Measurements from ENCODE around the gene TMPRSS2.

Gene TMPRSS2

DNA sequence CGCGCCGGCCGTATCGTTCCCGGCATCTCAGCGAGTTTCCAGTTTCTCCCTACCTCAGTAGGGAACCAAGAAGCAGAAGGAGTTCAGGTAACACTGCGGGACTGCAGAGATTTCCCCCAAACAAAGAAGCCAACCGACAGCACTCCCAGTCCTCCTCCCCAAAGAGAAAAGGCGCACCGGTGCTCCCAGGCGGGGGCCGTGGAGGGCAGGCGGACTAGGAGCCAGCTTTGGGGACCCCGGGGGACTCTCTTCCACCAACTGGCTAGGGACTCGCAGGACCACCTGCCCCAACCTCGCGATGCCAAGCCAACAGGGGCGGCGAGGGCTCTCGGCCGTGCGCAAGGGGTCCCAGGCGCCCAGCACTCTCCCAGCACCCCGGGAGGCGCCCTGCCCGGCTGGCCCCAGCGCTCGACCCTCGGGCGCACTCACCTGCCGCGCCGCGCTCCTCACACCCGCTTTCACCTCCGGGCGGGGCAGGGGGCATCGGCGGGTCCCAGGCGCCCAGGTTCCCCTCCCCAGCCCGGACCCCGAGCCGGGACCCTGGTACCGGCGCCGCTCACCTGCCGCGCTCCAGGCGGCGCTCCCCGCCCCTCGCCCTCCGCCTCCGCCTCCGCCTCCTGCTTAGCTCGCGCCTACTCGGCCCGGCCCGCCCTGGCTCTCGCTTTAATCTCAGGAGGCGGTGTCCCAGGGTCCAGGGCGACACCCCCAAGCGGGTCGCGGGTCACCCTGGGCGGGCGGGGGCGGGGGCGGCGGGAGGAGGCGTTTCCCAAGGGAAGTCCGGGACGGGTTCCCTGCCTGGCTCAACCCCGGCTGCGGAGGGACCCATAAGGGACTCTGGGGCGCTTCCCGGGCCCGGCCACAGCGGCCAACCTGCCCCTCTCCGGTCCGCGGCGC is at the start of gene TMPRSS2:
Gene TMPRSS2, minus strand, starts transcription at position 638 of the 894 bp plus-strand sequence. CDS start 10,025 bp downstream, outside the sequence.
- DNase-seq (ENCODE audit: low read depth) = no peak

DNA sequence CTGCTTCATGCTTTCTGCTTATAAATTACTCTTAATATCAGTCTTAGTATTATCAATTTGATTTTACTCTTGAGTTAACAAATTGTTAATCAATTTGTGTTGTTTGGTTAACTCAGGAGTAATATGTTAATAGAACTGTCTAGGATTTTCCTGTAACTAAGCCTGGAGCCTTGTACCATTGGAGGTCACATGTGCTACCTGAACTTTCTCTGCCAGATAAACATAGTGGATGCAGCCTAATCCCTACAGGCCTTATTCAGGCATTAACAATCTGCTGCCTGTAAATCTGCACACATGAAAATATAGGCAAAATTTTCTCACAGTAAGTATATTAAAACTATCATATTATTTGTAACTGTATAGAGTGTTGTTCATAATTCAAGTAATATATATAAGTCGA is 47.1 kb upstream of the TMPRSS2 start:
- DNase-seq (ENCODE audit: low read depth) = no peak

DNA sequence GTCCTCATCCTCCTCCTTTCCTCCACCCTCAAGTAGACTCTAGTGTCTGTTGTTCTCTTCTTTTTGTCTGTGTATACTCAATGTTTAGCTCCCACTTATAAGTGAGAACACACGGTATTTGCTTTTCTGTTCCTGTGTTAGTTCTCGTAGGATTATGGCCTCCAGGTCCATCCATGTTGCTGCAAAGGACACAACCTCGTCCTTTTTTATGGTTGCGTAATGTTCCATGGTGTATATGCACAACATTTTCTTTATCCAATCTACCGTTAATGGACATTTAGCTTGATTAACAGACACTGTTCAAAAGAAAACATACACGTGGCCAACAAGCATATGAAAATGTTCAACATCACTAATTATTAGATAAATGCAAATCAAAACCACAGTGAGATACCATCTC is 44.3 kb upstream of the TMPRSS2 start:
- no peak for DNase-seq (ENCODE audit: low read depth)

DNA sequence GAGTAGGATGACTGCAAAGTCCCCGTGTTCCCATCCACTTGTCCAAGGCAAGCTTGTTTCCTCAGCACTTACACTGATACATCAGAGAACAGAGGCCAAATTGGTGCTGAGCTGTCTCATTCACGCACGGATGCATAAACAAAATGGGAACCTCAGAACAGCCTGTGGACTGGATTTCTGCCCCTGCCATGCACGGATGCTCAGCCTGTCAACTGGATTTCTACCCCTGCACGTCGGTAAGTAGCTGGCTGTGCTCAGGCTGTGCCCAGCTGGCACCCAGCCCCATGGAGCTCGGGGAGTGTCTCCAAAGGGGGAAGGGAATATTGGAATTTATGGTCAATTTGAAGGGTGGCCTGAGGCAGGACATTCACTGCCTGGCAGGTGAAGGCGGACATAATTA is 40.8 kb upstream of the TMPRSS2 start:
- no peak for DNase-seq (ENCODE audit: low read depth)

DNA sequence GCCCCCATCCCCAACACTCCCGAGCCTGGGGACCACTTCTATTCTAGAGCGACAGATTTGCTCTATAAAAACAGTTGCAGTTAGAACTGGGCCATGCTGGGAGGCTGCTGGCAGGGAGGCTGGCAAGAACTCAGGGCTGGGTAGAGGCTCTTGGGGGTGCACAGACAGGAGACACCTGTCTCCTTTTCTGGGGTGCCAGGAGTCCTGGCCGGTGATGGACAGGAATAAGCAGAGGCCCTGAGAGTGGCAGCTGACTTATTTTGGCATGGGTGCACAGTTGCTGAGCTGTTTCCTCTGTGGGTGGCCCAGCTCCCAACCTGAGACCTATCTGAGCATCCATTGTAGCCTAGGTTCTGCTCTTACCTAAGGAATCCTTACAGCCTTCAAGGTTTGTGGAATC is 39.2 kb upstream of the TMPRSS2 start:
- DNase-seq (ENCODE audit: low read depth) = no peak

DNA sequence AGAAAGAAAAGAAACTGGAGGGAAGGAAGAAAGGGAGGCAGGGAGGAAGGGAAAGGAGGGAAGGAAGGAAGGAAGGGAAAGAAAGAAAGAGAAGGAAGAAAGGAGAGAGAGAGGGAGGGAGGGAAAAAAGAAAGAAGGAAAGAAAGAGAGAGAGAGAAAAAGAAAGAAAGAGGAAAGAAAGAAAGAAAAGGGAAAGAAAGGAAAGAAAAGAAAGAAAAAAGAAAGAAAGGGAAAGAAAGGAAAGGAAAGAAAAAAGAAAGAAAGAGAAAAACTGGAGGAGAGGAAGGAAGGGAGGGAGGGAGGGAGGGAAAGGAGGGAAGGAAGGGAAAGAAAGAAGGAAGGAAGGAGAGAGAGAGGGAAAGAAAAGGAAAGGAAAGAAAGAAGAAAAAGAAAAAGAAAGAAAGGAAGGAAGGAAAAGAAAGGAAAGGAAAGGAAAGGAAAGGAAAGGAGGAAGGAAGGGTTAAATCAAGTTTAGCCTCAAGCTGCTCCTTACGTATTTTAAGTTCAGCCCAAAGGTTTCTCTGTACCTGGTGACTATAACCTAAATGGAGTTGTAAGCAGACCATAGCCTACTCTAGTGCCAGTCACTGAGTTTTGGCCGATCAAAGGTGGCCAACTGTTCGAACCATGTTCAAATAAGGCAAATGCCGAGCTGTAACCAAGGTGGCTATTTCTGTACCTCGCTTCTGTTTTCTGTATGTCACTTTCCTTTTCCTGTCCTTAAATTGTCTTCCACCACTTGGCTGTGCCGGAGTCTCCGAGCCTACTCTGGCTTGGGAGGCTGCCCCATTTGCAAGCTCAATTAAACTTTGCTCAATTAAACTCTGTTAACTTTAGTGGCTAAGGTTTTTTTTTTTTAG is 37.8 kb upstream of the TMPRSS2 start:
- no peak for DNase-seq (ENCODE audit: low read depth)

DNA sequence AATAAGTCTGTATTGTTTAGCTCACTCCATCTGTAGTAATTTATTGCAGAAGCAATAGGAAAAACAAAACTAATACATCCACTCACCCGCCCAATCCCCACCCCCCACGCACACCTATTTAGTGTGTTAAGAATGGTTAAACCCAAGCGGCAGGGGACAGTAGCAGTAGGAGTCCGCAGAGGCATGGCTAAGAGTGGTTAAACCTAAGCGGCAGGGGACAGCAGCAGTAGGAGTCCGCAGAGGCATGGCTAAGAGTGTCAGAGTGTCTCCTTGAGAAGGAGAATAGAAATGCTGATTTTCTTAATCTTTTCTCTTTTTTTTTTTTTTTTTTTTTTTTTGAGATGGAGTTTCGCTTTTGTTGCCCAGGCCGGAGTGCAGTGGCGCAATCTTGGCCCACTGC is 34.8 kb upstream of the TMPRSS2 start:
- DNase-seq (ENCODE audit: low read depth) = no peak

DNA sequence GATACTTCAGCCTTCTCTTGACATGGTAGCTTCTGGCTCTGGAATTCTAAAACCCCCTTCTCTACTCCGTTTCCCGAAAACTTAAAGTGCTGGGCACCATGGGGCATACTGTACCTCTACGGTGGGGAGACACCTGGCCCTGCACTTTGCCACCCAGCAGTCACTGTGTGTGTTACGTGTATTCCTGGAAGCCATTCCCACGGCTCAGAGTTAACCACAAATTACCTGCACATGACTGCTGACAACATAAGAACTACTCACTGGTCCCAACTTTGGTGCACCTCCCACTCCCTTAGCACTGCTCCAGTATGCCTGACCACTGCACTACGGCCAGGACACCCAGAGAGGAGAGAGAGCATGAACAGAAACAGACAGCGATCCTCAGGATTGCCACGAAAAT is 29.4 kb upstream of the TMPRSS2 start:
- no peak for DNase-seq (ENCODE audit: low read depth)

DNA sequence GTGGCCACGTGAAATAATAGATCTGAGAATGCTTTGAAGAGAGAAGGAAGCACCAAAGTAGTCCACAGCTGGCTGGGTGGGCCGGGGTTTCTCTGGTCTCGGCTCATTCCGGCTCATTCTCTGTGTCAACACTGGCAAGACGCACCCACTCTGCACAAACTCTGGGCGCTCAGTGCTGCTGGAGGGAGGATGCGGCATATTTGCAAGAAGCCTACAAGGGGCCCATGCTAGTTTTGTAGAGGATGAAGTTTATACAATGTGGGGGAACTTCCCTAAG is 28.8 kb upstream of the TMPRSS2 start:
- no peak for DNase-seq (ENCODE audit: low read depth)

DNA sequence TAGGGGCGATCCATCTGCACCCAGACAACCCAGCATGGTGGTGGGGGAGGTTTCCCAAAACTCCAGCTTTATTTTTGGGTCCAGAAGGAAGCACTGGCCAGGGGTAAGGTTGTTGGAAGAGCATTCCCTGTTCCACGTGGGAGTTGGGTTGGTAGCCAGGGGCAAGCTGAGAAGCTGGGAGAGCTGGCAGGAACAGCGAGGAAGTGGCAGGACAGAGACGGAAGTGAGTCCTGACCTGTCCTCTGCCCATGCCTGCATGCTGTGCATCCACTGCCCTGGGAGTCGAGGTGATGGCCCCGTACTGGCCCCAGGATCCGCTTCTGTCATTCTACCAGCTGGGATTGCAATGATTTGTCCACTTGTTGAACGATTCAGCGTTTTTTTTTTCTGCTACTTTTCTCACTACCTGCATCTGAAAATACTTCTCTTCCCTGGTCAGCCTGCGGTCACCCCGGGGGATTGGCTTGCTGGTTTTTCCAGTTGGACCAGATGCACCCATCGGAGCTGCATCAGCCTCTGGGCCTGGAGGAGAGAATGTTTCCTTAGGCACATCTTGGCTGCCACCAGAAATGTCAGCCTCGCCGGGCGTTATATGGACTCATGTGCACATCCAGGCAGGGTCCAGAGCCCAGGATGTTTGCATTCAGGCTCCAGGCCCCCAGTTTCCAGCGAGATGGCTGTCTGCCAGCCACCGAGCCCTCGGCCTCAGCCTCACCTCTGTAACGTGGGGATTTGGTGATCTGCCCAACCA is 28.3 kb upstream of the TMPRSS2 start:
- no peak for DNase-seq (ENCODE audit: low read depth)

DNA sequence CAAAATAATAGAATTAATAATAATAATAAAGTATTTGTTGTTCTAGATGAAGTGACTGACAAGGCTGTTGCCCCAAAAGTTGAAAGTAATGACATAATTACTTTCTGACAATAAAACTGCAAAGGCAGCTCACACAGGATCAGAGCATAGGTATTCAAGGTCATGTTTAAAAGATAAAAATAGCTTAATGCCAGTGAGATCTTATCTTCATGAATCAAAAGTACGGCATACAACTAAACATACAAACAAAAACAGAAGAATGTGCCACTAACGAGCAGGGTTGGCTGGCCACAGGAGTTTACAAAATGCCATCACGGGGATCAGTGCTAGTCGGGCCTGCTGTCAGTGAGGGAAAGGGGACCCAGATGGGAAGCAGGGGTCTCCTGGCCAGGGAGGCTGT is 22.4 kb upstream of the TMPRSS2 start:
- DNase-seq (ENCODE audit: low read depth) = no peak

DNA sequence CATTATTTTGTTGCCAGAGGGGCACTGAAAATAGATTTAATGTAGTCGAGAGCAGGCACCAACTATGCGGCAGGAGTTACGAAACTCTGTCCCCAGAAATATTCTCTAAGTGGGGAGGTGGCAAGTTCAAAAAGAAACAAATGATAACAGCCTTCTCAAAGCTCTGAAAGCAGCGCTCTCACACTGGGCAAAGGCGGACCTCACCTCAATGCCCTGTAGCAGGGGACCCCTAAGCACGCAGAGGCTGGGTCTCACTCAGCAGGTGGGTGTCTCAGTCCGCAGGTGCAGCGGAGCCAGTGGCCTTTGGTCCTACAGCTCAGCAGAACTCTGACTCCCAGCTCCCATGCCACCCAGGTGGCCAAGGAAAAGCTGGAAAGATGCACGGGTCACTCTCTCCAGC is 21.8 kb upstream of the TMPRSS2 start:
- no peak for DNase-seq (ENCODE audit: low read depth)

DNA sequence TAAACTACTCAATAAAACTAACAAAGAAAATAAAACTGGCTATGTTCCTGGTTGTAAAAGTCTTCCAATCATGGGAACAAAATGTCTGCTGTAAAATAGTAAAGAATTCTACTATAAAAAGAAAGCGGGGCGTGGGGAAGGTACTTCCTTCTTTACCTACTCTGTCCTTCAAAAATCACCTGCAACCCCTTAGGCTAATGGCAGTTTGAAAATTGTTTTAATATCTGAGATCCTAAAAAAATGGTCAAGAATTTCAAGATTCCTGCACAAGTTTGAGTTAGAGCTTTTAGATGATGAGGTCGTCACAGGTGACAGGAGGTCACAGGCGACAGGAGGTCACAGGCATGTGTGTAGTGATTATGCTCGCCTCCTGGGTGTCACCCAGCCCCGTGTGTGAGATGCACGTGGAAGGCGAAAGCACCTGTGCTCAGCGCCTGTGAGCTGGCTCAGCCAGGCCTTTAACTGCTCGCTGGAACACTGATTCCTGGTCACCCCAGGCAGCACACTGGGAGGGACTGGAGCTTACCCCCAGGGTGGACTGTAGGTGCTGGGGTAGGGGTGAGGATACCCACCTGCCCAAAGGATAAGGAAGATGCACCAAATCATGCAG is 18.6 kb upstream of the TMPRSS2 start:
- DNase-seq (ENCODE audit: low read depth) = no peak

DNA sequence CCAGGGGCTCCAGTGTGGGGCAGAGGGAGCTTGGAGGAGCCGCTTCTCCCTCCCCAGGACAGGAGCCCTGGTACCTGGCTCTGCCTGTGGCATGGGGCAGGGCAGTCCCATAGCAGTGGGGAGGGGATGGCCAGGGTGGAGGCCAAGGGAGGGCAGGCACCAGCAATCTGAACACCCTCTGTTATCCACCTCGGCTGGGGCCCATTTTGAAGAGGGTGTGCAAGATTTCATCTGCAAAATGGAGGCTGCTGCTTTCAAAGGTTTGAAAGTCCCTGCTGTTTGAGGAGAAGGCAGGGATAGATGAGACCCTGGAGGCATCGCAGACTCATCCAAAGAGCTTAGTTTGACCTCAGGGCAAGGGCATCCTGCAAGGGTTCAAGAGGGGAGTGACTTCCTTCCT is 15.2 kb upstream of the TMPRSS2 start:
- DNase-seq (ENCODE audit: low read depth) = no peak

DNA sequence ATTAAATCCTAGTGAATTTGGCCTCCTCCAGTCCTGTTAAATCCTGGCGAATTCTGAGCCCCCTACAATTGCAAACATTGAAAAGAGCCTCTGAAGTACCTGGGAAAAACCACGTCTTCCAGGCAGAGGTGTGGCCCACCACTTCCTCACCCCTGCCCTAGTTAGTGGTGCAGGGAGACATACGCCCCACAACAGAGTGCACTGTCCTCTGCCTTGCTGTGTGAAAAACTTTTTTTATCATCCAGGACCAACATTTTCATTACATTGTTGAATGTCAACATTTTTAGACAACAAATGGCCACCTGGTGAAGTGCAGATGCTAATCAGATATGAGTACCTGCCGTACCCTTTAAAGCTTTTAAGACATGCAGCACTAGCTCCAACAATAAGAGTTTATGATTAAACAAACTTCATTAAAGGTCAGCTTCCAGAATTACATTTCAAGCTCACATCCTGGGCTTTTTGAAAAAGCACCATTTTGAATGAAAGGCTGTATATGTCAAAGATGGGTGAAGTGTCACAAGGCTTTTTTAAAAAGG is 13.6 kb upstream of the TMPRSS2 start:
- no peak for DNase-seq (ENCODE audit: low read depth)

DNA sequence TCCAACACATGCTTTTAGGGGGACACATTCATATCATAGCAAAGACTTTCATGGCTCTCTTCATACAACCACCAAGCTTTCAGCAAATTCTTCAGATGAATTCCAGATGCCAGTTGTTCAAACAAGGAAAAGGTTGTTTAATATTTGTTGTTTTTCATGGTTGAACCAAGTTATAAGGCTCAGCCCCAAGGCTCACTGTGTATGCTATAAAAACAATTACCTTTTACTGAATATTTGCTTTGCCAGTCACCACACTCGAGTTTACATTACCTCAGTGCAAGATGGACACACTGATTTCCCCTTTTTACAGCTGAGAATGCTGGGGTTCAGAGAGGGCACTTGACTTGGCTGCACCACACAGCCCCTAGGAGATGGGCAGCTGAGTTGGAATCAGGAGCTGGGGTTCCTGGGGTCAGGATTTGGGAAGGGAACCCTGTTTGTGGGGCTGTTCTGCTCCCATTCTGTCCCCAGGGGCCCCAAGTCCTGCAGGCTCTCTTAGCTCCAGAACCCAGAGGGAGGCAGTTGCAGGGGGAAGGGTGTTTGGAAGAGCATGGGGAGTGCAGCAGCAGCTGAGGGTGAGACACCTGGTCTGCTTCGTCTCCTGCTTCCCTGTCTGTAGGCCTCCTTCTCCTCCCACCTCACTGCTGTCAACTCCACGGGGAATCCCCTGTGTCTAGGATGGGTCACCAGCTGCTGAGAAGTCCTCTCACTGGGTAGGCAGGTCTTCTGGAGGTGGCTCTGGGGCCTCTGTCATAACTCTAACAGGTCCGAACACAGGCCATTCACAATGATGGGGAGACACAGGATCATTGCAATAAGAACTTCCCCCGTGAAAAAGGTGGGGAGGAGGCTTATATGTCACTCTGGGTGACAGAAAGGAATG is 12.8 kb upstream of the TMPRSS2 start:
- no peak for DNase-seq (ENCODE audit: low read depth)

DNA sequence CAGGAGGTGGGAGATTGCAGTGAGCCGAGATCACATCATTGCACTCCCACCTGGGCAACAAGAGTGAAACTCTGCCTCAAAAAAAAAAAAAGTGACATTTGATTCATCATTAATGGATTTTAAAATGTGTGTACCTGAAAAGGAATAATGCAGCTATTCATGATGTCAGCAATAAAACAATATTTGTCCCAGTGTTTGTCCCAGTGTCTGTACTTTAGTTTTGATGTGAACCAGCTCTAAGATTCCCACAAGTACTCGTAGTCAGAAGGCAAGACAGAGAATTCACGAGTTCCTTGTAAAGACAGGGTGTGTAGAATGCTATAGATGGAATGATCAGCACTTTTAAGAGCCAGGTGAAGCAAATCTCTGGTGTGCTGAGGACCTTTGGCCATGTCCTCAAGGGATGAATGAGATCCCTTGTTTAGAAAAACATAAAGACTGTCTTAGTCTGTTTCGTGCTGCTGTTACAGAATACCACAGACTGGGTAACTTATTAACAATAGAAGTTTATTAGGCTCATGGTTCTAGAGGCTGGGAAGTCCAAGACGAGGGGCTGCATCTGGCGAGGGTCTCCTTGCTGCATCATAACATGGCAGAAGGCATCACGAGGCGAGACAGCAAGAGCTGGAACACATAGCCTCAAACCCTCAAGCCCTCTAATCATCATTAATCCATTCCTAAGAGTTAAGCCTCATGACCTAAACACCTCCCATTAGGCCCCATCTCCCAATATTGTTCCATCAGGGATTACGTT is 12.0 kb upstream of the TMPRSS2 start:
- DNase-seq (ENCODE audit: low read depth) = no peak

DNA sequence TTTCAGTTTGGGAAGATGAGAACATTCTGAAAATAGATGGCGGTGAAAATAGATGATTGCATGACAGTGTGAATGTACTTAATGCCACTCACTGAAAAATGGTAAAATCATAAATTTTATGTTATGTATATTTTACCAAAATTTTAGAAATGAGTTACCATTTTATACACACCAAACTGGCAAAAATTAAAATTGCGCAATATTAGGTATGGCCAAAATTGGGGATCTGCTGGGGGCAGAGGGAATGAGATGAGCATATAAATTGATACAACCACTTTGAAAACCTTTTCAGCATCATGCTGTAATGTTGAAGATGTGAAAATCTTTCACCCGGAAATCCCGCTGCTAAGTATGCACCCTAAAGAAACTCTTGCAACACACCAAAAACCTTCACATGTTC is 10.8 kb upstream of the TMPRSS2 start:
- no peak for DNase-seq (ENCODE audit: low read depth)

DNA sequence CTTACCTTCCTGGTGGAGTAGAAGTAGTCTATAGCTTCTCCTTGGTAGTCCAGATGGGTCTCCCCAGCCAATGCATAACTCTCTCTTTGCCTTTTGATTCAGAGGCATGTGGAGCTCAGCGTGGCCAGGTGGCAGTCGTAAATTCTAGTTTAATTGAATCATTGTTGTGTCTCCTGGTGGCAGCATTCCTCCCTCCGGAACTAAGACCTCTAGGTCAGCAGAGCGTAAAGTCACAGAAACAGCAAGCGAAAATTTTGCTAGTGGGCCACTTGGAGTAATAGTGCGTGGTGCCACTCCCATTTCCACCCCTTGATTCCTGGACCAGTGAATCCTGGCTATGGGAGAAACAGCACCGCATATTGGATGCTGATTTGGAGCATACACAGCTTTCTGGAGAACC is 3.9 kb upstream of the TMPRSS2 start:
- no peak for DNase-seq (ENCODE audit: low read depth)

DNA sequence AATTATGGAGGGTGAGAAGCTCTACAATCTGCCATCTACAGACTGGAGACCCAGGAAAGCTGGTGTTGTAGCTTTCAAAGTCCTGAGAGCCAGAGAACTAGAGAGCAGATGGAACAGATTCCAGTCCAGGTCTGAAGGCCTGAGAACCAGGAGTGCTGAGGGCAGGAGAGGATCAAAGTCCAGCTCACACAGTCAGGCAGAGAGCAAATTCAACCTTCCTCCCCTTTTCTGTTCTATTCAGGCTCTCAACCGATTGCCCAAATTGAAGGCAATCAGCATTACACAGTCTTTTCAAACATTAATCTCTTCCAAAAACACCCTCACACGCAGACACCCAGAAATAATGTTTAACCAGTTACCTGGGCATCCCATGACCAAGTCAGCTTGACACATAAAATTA is 2.5 kb upstream of the TMPRSS2 start:
- no peak for DNase-seq (ENCODE audit: low read depth)
